SU-DHL-6 (cell line): ENCODE data around the gene IRX3.

Experiments used
- H2AFZ ChIP-seq: fragments of 200-600 bp; sonication (generic); 2 replicates; pipeline ENCODE4 v1.6.1; 2014; ENCODE audit warnings: low read depth, mild to moderate bottlenecking, moderate library complexity, mixed read lengths, antibody characterized with exemption, low read length; ENCODE audit not compliant: severe bottlenecking
- H3F3A ChIP-seq: fragments of 200-600 bp; shearing (Covaris generic); 2 replicates; pipeline ENCODE4 v1.6.0; 2016; ENCODE audit warnings: antibody characterized with exemption, mild to moderate bottlenecking; ENCODE audit not compliant: insufficient read depth
- H3K27ac ChIP-seq: fragments of 200-600 bp; sonication (generic); 2 replicates; pipeline ENCODE4 v1.5.1; 2016; ENCODE audit warnings: low read depth, mild to moderate bottlenecking, low read length, moderate library complexity, mixed read lengths
- H3K27me3 ChIP-seq: fragments of 200-600 bp; sonication (generic), shearing (Covaris generic); 2 replicates; pipeline ENCODE4 v1.6.0; 2014; ENCODE audit warnings: mild to moderate bottlenecking, low read length
- H3K36me3 ChIP-seq: fragments of 200-600 bp; sonication (generic); 2 replicates; pipeline ENCODE4 v1.6.1; 2014; ENCODE audit warnings: mild to moderate bottlenecking, low read length, mixed read lengths
- H3K4me2 ChIP-seq: fragments of 300-600, 200-600 bp; shearing (Covaris generic), sonication (generic); 2 replicates; pipeline ENCODE4 v1.6.0; 2014; ENCODE audit warnings: low read length, low read depth, mild to moderate bottlenecking; ENCODE audit not compliant: poor library complexity, severe bottlenecking
- H3K4me3 ChIP-seq: fragments of 200-600 bp; sonication (generic); 2 replicates; pipeline ENCODE4 v1.5.1; 2014; ENCODE audit warnings: antibody characterized with exemption, low read length, mild to moderate bottlenecking, mixed read lengths; ENCODE audit not compliant: insufficient read depth, poor library complexity, severe bottlenecking
- H3K79me2 ChIP-seq: fragments of 200-600 bp; sonication (generic); 2 replicates; pipeline ENCODE4 v1.6.1; 2014; ENCODE audit warnings: mild to moderate bottlenecking, low read length, moderate library complexity; ENCODE audit not compliant: insufficient read depth
- H3K9ac ChIP-seq: fragments of 200-600 bp; sonication (generic); 2 replicates; pipeline ENCODE4 v1.7.0; 2014; ENCODE audit warnings: mild to moderate bottlenecking, low read length
- H3K9me2 ChIP-seq: fragments of 200-600 bp; sonication (generic); replicated peaks from 2 replicates; pipeline ENCODE4 v1.6.1; 2014; ENCODE audit warnings: low read length; ENCODE audit not compliant: insufficient read depth
- H3K9me3 ChIP-seq: fragments of 200-600 bp; sonication (generic); 2 replicates; pipeline ENCODE4 v1.6.1; 2014; ENCODE audit warnings: low read length, mixed read lengths; ENCODE audit not compliant: insufficient read depth
- H4K20me1 ChIP-seq: fragments of 200-600 bp; sonication (generic); 2 replicates; pipeline ENCODE4 v1.6.1; 2014; ENCODE audit warnings: low read depth, mild to moderate bottlenecking, antibody characterized with exemption, low read length, moderate library complexity, mixed read lengths
- EZH2phosphoT487 ChIP-seq: fragments of 200-600 bp; sonication (generic), shearing (Covaris generic); conservative IDR thresholded peaks from 2 replicates; pipeline ENCODE4 v1.6.1; 2018; ENCODE audit warnings: mild to moderate bottlenecking, antibody characterized with exemption, low read length, moderate library complexity, mixed read lengths
- TF ChIP-seq, protein P1 (sequence below): fragments of 200-600 bp; sonication (generic); IDR thresholded peaks from one replicate; pipeline ENCODE4 v1.5.1; 2017; ENCODE audit warnings: antibody characterized with exemption, mild to moderate bottlenecking, low read length, moderate library complexity; ENCODE audit not compliant: insufficient read depth, poor library complexity, severe bottlenecking

IRX3 gene

DNA sequence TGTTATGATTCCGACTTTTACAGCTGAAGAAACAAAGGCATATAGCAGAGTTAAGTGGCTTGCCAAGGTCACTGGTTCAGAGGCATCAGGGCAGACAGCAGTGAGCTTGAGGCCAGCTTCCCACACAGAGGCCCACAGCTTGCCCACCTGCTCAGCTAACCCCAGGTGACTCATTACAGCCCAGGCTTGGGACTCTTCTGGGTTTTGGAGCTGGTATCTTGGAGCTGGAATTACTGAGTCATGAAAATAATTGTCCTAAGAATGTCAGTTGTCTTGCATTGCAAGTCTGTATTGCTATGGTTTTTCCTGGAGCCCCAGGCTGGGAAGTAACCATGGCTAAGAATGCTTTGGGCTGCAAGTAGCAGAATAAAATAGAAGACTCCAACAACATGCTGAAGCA is 32.4 kb upstream of the IRX3 start:
- Histone ChIP-seq H3F3A (no peaks in the 10 kb centered on the region), H2AFZ (no peak overlapping the region), H3K36me3 (no peaks in the 10 kb centered on the region)

DNA sequence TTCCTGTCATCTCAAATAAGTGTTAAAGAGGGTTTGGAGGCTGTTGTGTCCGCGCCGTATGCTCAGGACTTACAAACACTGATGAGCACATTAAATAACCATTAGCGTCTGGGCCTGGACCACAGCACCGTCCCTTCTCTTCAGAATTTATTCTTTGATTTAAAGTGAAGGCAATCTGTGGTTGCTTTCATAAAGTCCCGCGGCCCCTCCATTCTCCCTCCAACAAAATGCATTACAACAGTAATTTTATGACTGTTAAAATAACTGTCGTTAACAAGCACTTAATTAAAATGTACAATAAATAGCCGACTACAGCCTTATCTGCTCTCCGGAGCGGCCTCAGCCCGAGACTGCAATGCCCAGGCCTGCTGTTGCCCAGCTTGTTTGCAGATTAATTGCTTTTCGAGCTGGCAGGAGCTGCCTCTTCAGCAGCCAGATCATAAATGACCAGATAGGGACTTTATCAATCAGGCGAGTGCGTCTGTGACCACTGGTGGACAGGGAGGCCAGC is 30.6 kb upstream of the IRX3 start:
- no peak for TF ChIP-seq EZH2phosphoT487
- no peaks in the 10 kb centered on the region for H3K9me2 ChIP-seq
- H3K9me3 ChIP-seq = no peaks in the 10 kb centered on the region
- no peak overlapping the region for H3K4me2 ChIP-seq
- H3K4me3 ChIP-seq = no peak overlapping the region
- no peaks in the 10 kb centered on the region for H4K20me1 ChIP-seq
- no peak overlapping the region for H3K9ac ChIP-seq
- no peaks in the 10 kb centered on the region for H3K27me3 ChIP-seq
- H3K36me3 ChIP-seq = no peaks in the 10 kb centered on the region
- H2AFZ ChIP-seq = no peak overlapping the region
- no peaks in the 10 kb centered on the region for H3K79me2 ChIP-seq
- H3F3A ChIP-seq = no peaks in the 10 kb centered on the region
- no peak overlapping the region for H3K27ac ChIP-seq

More for the DNA sequence above, 32.4 kb upstream of the IRX3 start:
- H3K27ac ChIP-seq = no peak overlapping the region
- H3K27me3 ChIP-seq = no peaks in the 10 kb centered on the region
- no peak overlapping the region for H3K4me3 ChIP-seq
- no peaks in the 10 kb centered on the region for H4K20me1 ChIP-seq
- no peaks in the 10 kb centered on the region for H3K79me2 ChIP-seq
- TF ChIP-seq EZH2phosphoT487 = no peak
- TF ChIP-seq, protein P1, sequence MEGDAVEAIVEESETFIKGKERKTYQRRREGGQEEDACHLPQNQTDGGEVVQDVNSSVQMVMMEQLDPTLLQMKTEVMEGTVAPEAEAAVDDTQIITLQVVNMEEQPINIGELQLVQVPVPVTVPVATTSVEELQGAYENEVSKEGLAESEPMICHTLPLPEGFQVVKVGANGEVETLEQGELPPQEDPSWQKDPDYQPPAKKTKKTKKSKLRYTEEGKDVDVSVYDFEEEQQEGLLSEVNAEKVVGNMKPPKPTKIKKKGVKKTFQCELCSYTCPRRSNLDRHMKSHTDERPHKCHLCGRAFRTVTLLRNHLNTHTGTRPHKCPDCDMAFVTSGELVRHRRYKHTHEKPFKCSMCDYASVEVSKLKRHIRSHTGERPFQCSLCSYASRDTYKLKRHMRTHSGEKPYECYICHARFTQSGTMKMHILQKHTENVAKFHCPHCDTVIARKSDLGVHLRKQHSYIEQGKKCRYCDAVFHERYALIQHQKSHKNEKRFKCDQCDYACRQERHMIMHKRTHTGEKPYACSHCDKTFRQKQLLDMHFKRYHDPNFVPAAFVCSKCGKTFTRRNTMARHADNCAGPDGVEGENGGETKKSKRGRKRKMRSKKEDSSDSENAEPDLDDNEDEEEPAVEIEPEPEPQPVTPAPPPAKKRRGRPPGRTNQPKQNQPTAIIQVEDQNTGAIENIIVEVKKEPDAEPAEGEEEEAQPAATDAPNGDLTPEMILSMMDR = no peak
- no peak overlapping the region for H3K9ac ChIP-seq
- no peak overlapping the region for H3K4me2 ChIP-seq
- no peaks in the 10 kb centered on the region for H3K9me3 ChIP-seq
- no peaks in the 10 kb centered on the region for H3K9me2 ChIP-seq

DNA sequence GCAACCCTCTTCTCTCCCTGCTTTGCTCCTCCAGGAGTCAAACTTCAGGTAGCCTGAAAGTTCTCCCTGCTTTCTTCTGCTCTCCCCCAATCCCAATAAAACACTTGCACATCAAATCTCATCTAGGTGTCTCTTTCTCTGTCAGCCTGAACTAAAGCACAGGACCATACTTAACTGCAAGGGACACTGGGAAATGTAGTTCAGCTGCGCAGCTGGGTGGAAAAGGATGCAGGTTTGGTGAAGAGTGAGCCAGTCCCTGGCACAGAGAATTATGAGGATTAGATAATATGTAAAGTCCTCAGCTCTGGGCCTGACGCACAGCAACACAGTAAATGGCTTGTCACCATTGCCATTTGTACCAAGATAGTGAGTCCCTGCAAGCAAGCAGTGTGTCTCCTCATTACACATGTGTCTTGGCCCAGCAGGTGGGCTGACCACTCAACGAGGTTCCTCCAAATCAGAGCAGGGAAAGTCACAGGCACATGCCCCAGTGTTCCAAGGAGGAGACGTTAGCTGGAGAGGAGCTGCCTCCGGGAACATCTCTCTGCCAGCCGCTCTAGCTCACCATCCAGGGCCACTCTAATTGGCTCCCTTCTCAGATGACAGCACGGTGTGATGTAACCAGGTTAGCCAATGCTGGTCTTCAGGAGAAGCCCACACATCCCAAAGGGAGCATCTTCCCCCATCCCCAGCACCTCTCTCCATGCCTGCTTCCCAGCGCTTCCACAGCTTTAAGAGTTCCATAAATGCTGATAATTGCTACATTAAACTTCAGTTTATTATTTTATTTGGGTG is 29.7 kb upstream of the IRX3 start:
- TF ChIP-seq, protein P1 = no peak
- no peak for TF ChIP-seq EZH2phosphoT487
- Histone ChIP-seq H3K36me3 (no peaks in the 10 kb centered on the region), H3F3A (no peaks in the 10 kb centered on the region), H3K27me3 (no peaks in the 10 kb centered on the region), H3K4me3 (no peak overlapping the region), H3K9ac (no peak overlapping the region), H2AFZ (no peak overlapping the region), H4K20me1 (no peaks in the 10 kb centered on the region), H3K79me2 (no peaks in the 10 kb centered on the region), H3K9me2 (no peaks in the 10 kb centered on the region), H3K4me2 (no peak overlapping the region), H3K27ac (no peak overlapping the region), H3K9me3 (no peaks in the 10 kb centered on the region)

DNA sequence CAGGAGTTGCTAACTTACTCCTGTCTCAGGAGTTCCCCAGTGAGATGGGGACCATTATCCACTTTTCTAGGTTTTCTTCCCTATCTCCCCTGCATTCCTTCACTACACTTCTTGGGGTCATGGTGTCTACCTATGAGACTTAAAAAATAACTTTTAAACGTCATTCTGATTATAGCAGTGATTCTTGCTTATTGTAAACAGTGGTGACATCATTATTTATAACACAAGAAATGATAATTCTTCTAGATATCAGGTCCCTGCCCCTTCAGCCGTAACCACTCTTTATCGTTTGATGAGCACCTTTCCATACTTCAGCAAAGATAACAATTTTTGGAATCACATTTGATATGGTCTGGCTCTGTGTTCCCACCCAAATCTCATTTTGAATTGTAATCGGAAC is 27.2 kb upstream of the IRX3 start:
- Histone ChIP-seq H3F3A (no peaks in the 10 kb centered on the region), H3K9me2 (no peaks in the 10 kb centered on the region), H3K27ac (no peak overlapping the region), H3K9ac (no peak overlapping the region), H3K27me3 (no peaks in the 10 kb centered on the region), H3K4me2 (no peak overlapping the region), H3K36me3 (no peaks in the 10 kb centered on the region), H3K9me3 (no peaks in the 10 kb centered on the region), H3K4me3 (no peak overlapping the region), H4K20me1 (no peaks in the 10 kb centered on the region), H3K79me2 (no peaks in the 10 kb centered on the region), H2AFZ (no peak overlapping the region)
- no peak for TF ChIP-seq EZH2phosphoT487
- TF ChIP-seq, protein P1 = no peak
